RWPE2 (cell line): ENCODE data around the gene ANO6.

Source experiments
- ATAC-seq: fragments of 200-7000 bp; cut with Tn5 transposase; 3 replicates; pipeline ENCODE4 v1.9.1; 2021; ENCODE audit warnings: low read depth
- DNase-seq: peaks from one replicate; pipeline ENCODE4 v3.0.0-alpha.2; 2020; ENCODE audit warnings: low spot score
- H3K27ac ChIP-seq: fragments of 450-650 bp; 2 replicates; pipeline ENCODE4 v1.5.1; 2017; ENCODE audit warnings: mild to moderate bottlenecking; ENCODE audit not compliant: poor library complexity, severe bottlenecking
- H3K27me3 ChIP-seq: fragments of 250-450 bp; sonication (Bioruptor Pico); 2 replicates; pipeline ENCODE4 v1.5.1; 2021; ENCODE audit warnings: mild to moderate bottlenecking, moderate library complexity; ENCODE audit not compliant: insufficient read depth, poor library complexity, severe bottlenecking
- H3K36me3 ChIP-seq: fragments of 250-450 bp; sonication (Bioruptor Pico); 2 replicates; pipeline ENCODE4 v1.5.1; 2020; ENCODE audit warnings: low read depth, mild to moderate bottlenecking, moderate library complexity
- H3K4me1 ChIP-seq: fragments of 250-450 bp; sonication (Bioruptor Pico); 2 replicates; pipeline ENCODE4 v1.5.1; 2021; ENCODE audit warnings: mild to moderate bottlenecking, moderate library complexity; ENCODE audit not compliant: insufficient read depth, poor library complexity, severe bottlenecking
- H3K4me3 ChIP-seq: fragments of 250-450 bp; sonication (Bioruptor Pico); 2 replicates; pipeline ENCODE4 v1.5.1; 2021; ENCODE audit warnings: mild to moderate bottlenecking, moderate library complexity; ENCODE audit not compliant: severe bottlenecking
- H3K9me3 ChIP-seq: fragments of 250-450 bp; sonication (Bioruptor Pico); 2 replicates; pipeline ENCODE4 v1.5.1; 2021; ENCODE audit warnings: mild to moderate bottlenecking, moderate library complexity; ENCODE audit not compliant: severe bottlenecking
- TF ChIP-seq, protein P1 (sequence below): fragments of 450-650 bp; IDR thresholded peaks from one replicate; pipeline ENCODE4 v1.5.1; 2017; ENCODE audit warnings: mild to moderate bottlenecking, moderate library complexity; ENCODE audit not compliant: poor library complexity, severe bottlenecking

The ANO6 gene

DNA sequence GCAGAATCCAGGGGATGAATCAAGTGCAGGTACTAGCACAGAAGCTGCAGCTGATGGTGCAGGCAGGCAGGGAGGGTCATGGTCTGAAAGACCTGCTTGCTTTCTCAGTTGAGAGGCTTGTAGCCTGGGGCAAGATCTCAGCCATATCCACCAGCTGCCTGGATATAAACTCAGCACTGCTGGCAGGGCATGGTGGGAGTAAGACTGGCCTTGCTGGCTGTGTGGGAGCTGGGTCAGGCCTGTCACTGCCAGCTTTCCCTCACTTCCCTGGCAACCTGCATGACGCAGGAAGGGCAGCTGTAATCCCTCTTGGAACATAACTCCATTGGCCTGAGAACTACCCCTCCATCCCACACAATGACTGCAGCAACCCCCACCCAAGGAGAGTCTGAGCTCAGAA lies 230.1 kb downstream of the ANO6 start:
- H3K27ac ChIP-seq, result no peak overlapping the region
- H3K4me3 ChIP-seq, result no peak overlapping the region
- no peak for DNase-seq
- H3K27me3 ChIP-seq, result peaks cover 8% of the 10 kb centered on the region
- no peaks in the 10 kb centered on the region for H3K4me1 ChIP-seq
- no peak for ATAC-seq
- TF ChIP-seq, protein P1, sequence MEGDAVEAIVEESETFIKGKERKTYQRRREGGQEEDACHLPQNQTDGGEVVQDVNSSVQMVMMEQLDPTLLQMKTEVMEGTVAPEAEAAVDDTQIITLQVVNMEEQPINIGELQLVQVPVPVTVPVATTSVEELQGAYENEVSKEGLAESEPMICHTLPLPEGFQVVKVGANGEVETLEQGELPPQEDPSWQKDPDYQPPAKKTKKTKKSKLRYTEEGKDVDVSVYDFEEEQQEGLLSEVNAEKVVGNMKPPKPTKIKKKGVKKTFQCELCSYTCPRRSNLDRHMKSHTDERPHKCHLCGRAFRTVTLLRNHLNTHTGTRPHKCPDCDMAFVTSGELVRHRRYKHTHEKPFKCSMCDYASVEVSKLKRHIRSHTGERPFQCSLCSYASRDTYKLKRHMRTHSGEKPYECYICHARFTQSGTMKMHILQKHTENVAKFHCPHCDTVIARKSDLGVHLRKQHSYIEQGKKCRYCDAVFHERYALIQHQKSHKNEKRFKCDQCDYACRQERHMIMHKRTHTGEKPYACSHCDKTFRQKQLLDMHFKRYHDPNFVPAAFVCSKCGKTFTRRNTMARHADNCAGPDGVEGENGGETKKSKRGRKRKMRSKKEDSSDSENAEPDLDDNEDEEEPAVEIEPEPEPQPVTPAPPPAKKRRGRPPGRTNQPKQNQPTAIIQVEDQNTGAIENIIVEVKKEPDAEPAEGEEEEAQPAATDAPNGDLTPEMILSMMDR, result no peak
- H3K36me3 ChIP-seq, result no peaks in the 10 kb centered on the region
- peaks cover 4% of the 10 kb centered on the region for H3K9me3 ChIP-seq

DNA sequence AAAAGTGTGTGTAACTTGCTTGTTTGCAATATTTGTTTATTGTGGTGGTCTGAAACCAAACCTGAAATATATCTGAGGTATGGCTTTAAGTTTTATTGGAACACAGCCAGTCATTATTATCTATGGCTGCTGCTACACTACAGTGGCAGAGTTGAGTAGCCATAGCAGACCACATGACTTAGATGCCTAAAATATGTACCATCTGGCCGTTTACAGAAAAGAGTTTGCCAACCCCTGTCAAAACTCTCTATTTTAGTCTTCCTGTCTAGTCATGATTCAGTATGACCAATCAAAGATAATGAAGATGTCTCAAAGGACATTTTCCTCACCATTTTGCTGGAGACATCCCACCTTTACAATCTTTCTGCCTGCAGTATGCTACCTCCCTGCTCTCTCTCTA lies 242.3 kb downstream of the ANO6 start:
- TF ChIP-seq, protein P1, result no peak
- no peak for ATAC-seq
- no peak overlapping the region for H3K4me3 ChIP-seq

GRCh38 chr12:45458854-45459807 lies 243.2 kb downstream of the ANO6 start:
- TF ChIP-seq, protein P1, result no peak
- Histone ChIP-seq H3K4me3 (no peak overlapping the region), H3K27me3 (no peaks in the 10 kb centered on the region), H3K36me3 (no peaks in the 10 kb centered on the region), H3K27ac (no peak overlapping the region), H3K4me1 (no peaks in the 10 kb centered on the region), H3K9me3 (no peaks in the 10 kb centered on the region)
- ATAC-seq (no peak), DNase-seq (no peak)

More for the DNA sequence above, 242.3 kb downstream of the ANO6 start:
- no peaks in the 10 kb centered on the region for H3K9me3 ChIP-seq
- H3K36me3 ChIP-seq, result no peaks in the 10 kb centered on the region
- no peaks in the 10 kb centered on the region for H3K27me3 ChIP-seq
- DNase-seq, result no peak
- no peak overlapping the region for H3K27ac ChIP-seq
- H3K4me1 ChIP-seq, result no peaks in the 10 kb centered on the region

DNA sequence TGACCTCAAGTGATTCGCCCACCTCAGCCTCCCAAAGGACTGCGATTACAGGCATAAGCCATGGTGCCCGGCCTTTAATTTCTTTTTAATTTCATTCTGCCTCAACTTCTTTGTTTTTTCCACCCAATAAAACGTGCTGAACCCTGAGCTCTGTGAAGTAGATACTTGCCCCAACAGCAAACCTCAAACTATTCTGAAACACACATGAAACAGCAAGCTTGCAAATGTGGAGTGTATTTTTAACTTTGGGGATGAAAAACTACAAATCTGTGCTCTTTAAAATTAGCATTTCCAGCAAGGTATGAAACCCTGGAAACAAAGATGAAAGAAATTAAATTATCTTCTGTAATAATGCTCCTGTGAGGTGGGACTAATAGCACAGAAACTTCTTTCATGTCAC lies 246.6 kb downstream of the ANO6 start:
- no peak for DNase-seq

More for the DNA sequence above, 246.6 kb downstream of the ANO6 start:
- Histone ChIP-seq H3K4me1 (no peaks in the 10 kb centered on the region), H3K27ac (no peak overlapping the region), H3K36me3 (no peaks in the 10 kb centered on the region), H3K27me3 (no peaks in the 10 kb centered on the region), H3K4me3 (no peak overlapping the region), H3K9me3 (no peaks in the 10 kb centered on the region)
- TF ChIP-seq, protein P1, result no peak
- ATAC-seq, result no peak
